ENCODE measurements around the gene TNFSF8.

TNFSF8 gene

GRCh38 chr9:114902786-114903524, 27.4 kb downstream of the TNFSF8 start:
- DNase-seq = no peak

GRCh38 chr9:114900942-114901802, 29.2 kb downstream of the TNFSF8 start:
- no peak for DNase-seq

GRCh38 chr9:114899995-114900394, 30.4 kb downstream of the TNFSF8 start:
- DNase-seq = no peak

- no peak for DNase-seq
Measured at GRCh38 chr9:114899461-114899860, 30.9 kb downstream of the TNFSF8 start.

- no peak for DNase-seq
Measured at GRCh38 chr9:114898741-114899140, 31.6 kb downstream of the TNFSF8 start.

- DNase-seq = no peak
Measured at GRCh38 chr9:114897196-114897595, 33.2 kb downstream of the TNFSF8 start.

GRCh38 chr9:114896344-114896743, 34.0 kb downstream of the TNFSF8 start:
- no peak for DNase-seq

GRCh38 chr9:114895521-114895991, 34.8 kb downstream of the TNFSF8 start:
- no peak for DNase-seq

- DNase-seq = no peak
Measured at GRCh38 chr9:114894609-114895433, 35.6 kb downstream of the TNFSF8 start.

- DNase-seq = no peak
Measured at GRCh38 chr9:114894206-114894605, 36.2 kb downstream of the TNFSF8 start.

- DNase-seq = no peak
Measured at GRCh38 chr9:114893221-114894010, 37.0 kb downstream of the TNFSF8 start.

GRCh38 chr9:114889802-114890224, 40.6 kb downstream of the TNFSF8 start:
- DNase-seq = no peak

GRCh38 chr9:114888607-114889006, 41.8 kb downstream of the TNFSF8 start:
- no peak for DNase-seq

- DNase-seq = no peak
Measured at GRCh38 chr9:114887963-114888362, 42.4 kb downstream of the TNFSF8 start.

- DNase-seq = no peak
Measured at GRCh38 chr9:114884787-114885452, 45.5 kb downstream of the TNFSF8 start.

GRCh38 chr9:114883709-114884108, 46.7 kb downstream of the TNFSF8 start:
- DNase-seq = no peak

- DNase-seq = no peak
Measured at GRCh38 chr9:114880291-114880745, 50.1 kb downstream of the TNFSF8 start.

GRCh38 chr9:114878879-114879564, 51.4 kb downstream of the TNFSF8 start:
- DNase-seq = no peak

- DNase-seq = no peak
Measured at GRCh38 chr9:114869845-114870244, 60.5 kb downstream of the TNFSF8 start.

- no peak for DNase-seq
Measured at GRCh38 chr9:114869378-114869777, 61.0 kb downstream of the TNFSF8 start.

GRCh38 chr9:114867327-114867726, 63.1 kb downstream of the TNFSF8 start:
- DNase-seq = no peak
